HG02571 (cell line): ENCODE data around the gene TSPAN3.

Source experiments
- ATAC-seq: cut with Tn5 transposase; IDR thresholded peaks from one replicate; pipeline ENCODE4 v1.9.1; 2021; ENCODE audit warnings: mild to moderate bottlenecking, moderate library complexity; ENCODE audit not compliant: unreplicated experiment

The TSPAN3 gene

DNA sequence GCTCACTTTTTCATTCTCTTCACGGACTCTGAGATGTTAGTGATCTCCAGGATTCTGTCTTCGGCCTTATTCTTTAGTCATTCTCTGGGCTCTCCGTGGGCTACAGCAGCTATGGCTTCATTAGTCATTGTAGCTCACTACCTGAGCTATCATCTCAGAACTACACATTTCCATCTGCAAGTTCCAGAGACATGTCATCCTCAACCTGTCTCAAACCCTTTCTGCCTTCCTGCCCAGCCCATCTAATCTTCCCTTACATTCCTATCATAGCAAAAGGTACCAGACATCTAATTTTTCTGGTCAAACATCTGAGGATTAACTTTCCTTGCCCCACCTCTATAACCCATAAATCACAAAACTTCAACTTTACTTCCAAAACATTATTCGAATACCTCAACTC is 13.2 kb downstream of the TSPAN3 start:
- no peak for ATAC-seq

DNA sequence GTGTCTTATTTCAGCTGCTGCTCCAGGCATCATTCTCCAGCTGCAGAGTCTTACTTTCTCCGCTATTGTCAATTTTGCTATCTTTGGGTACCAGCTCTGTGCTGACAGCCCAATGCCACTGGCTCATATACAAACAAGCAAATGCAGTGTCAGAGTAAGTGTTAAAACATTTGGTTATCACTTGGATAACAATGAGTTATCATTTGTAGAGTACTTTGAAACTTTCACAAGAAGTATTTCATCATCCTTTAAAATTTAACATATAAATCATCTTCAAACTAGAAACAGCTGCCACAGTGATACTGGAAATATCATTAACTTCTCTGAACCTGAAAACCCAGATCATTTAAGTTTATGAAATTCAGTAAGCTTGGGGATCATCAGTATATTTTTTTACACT is 13.8 kb downstream of the TSPAN3 start:
- no peak for ATAC-seq

DNA sequence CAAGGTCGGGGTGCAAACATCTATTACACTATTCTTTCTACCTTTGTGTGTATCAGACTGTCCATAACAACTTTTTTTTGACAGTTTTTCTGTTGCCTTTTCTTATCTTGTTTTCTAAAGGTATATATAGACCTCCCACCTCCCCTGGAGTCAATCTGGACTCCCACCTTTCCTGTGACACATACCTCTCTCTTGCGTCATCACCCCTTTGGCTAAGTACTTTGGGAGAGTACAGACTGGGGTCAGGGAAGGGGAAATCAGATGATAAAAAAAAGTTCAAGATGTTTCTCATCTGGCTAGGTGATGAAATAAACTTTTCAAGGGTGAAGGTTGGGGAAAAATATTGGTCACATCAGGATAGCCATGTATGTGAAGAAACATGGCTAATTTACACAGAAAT is 17.2 kb downstream of the TSPAN3 start:
- ATAC-seq = no peak

DNA sequence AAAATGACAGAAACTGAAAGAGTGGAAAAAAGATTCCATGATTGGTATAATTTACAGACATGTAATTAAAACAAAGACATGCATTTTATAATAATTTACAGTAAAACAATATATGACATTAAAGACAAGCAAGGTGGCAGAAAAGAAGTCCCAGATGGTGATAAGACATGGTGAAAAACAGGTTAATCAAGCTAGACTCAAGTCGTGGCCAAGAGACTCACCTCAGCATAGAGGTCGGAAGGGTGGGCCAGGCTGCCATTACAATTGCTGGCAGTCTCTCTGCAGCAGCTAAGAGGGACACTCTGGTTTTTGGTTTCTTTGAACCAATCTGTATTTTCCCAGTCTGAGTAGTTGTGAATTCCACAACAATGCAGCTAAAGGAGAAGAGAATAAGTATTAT is 18.4 kb downstream of the TSPAN3 start:
- no peak for ATAC-seq

DNA sequence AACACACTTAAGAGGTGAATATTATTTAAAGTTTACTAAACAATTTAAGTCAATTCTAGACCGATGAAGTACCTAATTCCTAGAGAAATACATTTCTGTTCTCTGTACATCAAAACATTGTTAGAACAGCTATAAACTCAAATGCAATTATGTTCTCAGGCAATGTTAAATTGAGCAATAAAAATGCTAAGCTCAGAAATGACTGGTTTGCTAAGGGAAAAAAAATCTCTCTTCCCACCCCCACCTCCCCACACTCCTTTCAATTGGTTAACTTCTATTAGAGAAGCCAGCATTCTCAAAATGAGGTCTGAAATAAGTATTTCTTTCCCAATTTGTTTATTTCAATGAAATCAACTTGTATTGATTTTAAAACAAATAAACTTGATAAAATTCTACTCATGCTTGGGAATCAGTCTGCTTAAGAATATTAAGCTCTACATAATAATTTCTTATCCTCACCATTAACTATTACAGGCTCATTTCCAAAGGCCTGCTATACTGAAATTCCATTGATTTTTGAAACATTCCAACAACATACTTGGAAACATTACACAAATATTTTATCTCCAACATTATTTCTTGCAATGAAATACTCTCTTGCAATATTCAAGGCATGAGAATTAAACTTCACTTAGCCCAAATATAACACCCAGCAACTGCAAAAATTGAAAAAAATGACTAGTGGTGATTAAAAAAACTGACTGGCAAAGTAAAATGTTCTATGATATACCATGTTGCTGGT is 22.6 kb downstream of the TSPAN3 start:
- ATAC-seq = no peak

DNA sequence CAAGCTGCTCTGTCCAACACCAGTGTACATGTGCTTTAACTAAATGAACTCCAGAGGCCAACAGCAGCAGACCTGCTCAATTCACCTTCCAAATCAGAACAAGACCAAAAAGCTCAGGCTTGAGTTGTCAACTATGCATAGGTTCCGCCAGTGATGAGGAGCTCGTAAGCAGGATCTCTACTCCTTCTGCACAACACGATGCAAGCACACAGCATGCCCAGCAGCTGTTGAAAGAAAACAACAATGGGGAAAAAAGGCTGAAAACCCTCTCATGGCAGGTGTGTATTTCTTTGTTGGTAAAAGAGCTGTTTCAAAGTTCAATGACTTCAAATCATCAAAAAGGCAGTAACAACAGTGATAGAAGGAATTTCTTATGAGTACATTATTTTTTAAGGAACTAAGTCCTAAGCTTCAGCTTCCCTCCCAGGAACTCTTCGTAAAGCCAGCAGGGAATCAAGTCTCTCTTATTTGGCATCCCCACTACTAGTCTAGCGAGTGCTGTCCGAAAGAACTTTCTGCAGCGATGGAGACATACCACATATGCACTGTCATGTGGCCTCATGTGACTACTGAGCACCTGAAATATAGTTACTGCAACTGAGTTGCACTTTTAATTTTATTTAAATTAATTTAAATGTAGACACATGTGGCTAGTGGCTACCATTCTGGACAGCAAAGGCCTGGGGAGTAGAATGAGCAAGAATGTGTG is 24.1 kb downstream of the TSPAN3 start:
- no peak for ATAC-seq

DNA sequence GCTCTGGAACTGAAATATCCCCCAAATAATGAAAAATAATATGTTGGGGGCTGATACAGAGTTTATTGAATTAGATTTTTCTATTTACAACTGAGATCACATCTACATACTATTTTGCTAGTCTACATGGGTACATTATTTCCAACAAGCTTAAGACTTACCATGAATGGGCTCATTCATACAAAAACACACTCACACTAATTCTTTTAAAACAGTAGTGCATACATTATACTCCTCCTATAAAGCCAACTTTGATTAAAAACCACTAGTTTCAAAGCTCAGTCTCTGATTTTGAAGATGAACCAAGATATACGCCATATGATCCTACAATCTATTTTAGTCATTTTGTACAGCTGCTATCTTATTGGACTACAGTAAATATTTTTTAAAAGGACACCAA is 24.9 kb downstream of the TSPAN3 start:
- no peak for ATAC-seq

DNA sequence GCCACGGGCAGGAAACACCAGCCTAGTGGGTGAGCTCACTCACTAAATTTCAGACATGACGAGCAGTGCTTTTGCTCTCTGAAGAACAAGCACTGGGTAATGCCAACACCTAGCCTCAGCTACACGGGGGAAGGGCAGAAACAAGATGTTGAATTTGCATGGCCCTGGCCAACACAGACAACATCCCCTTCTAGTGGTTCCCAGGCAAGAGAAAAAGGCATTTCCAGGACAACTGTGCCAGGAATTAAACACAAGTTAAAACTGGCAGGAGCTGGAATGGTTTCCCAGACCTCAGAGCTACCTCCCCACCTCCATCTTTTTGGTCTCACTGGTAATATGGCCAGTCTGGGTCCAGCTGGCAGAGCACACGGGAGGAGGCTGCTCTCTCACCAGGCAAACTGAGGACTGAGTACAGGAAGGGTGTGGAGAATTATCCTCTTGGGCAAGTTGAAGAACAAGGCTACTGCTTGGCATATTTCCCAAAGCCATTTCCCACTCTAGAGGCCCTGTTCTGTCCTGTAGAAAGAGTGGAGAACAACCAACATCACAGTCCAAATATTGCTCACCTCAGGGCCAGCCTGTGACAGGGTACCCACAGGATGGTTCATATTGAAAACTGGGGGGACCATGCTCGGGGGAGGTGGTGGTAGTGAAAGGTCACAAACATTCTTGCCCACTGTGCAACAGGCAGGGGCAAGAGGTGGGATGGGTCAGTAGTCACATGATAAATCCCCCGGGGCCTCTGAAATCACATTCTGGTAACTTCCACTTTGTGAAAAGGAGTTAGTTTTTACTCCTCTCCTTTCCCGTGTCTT is 26.5 kb downstream of the TSPAN3 start:
- no peak for ATAC-seq

DNA sequence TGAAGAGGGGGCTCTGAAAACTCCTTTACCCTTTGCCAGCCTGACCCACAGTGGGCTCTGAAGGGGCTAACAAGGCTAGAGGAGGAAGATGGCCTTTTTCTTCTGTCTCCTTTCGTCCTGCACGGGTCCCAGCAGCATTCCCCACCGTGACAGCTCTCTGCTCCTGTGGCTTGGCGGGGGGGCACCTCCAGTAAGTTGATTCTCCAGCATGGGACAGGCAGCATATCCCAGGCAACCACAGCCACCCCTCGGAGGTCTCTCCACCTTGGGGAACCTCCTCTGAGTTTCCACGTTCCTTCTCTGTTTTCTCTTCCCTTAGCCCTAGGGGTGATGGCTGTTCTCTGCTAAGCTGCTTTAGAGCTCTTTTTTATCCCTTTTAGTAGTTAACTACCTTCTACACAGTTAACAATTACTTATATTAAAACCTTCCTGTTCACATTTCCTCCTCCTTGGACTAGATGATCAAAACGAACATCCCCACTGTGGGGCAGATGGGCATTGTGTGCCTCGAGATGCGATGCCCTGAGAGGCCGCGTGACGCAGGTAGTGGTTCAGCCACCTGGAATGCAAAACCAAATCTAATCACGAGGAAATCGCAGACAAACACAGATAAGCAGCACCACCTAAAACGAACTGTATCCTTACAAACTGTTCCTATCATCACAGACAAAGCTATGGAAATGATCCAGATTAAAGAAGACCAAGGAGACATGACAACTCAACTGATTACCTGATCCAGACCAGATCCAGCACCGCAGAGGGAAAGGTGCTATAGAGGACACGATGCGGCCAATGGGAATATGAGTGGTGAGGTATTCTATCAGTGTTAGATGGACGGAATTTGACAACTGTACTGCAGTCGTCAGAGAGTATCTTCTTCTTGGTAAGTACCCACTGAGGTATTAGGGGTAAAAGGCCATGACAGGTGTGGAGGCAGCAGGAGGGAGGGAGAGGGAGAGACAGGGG is 27.7 kb downstream of the TSPAN3 start:
- ATAC-seq = no peak

DNA sequence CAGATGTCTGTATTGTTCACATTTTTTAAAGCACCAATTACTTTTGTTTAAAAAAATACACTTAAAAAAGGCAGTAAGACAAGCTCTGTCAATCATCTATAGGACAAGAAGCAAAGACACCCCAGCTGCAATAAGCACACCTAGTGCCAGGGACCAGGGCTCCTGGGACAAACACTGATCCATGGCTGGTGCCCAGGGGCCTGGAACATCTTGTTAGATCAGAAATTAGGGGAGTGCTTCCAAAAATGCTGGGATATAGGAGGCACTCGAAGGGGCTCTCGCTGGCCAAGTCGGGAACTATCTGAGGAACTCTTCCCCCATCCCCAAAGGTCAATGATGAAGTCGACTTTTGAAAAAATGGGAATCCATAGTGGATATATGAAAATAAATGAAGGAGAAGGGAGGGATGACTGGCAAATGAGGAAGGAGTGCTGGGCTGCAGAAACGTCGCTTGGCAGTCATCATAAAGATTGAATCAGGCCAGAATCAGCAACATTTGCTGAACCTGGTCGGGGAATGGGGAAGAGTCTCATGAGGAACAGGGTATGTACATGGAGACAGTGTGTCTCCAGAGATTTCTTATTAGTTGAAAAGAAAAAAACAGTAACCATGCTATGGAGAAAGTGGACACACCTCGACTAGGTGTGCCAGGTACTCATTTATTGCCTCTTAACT is 28.5 kb downstream of the TSPAN3 start:
- ATAC-seq = no peak

DNA sequence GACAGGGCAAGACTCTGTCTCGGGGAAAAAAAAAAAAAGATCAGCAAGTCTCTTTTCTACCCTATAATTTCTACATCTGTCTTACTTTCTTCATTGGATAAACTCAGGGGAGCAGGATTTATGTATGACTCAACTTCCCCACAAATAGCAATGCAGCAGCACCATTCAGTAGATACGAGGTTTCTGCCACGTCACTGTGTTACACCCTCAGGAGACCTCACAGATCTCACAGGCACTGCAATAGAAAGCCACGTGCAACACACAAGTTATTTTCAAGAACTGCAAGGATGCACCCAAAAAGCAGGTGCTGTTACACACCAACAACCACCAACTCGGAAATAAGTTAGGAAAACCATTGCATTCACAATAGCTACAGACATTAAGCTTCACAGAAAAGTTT is 30.2 kb downstream of the TSPAN3 start:
- ATAC-seq = no peak

DNA sequence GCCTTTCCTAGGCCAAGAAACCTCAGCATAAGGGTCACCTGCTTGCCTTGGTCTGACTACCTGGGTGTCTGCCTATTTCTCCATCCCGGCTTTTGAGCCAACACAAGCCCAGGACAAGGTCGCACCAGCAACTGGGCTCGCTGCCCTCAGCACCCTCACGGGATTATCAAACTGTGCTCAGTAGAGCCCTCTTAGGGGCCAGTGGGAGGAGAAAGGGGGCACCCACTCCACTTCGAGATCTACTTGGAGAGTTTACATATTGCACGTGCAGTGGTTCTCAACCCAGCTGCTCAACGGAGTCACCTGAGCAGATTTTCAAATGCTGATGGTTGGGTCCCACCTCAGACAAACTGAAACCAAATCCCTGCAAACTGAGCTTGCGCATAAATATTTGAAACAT is 31.1 kb downstream of the TSPAN3 start:
- no peak for ATAC-seq

DNA sequence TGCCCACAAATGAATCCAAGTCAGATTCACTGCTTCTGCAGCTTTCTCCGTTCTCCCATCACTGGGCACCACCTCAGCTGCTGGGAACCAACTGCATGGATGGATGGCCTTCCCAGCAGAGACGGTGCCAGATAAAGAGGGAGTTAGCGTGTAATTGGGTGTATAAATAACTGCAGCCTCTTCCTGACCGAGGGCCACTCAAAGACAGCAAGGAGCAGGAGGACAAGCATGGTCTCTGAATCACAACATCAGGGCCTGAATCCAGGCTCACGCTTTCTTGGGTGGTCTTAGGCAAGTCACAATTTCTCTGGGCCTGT is 31.7 kb downstream of the TSPAN3 start:
- no peak for ATAC-seq

DNA sequence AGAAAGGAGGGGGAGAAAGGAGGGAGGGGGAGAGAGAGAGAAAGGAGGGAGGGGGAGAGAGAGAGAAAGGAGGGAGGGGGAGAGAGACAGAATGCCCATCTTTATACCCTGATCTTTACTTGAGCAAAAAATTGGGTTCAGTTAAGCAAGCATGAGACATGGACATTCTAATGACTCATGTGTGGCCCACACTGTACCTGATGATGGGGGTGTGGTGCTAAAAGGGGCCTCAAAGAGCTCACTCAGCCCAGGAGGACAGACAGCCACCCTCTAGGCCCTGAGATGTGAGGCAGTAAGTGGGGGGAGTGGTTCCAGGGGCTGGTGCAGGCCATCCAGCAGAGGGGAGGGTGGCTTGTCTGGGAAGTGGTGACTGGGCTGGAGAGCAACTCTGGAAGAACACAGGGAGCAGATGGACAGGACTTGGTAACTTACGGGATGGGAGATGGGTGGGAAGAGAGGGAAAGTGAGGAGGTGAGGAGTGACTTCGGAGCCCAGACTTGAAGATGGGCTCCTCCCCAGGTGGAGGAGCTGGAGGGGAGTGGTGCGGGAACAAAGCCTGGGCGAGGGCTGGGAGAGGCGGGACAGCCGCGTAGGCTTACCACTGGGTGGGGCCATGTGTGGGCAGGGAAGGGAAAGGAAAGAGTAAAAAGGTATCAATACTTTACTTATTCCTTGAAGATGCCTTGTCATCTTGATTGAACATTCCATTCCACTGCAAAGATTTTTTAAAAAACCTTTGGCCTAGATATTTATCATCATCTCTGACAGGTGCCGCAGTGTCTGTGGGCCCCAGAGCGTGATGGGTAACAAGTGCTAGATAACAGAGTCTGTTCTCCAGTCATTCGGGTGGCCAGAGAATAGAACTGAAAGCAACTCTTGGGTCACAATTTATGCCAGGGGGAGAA is 32.3 kb downstream of the TSPAN3 start:
- ATAC-seq = no peak

DNA sequence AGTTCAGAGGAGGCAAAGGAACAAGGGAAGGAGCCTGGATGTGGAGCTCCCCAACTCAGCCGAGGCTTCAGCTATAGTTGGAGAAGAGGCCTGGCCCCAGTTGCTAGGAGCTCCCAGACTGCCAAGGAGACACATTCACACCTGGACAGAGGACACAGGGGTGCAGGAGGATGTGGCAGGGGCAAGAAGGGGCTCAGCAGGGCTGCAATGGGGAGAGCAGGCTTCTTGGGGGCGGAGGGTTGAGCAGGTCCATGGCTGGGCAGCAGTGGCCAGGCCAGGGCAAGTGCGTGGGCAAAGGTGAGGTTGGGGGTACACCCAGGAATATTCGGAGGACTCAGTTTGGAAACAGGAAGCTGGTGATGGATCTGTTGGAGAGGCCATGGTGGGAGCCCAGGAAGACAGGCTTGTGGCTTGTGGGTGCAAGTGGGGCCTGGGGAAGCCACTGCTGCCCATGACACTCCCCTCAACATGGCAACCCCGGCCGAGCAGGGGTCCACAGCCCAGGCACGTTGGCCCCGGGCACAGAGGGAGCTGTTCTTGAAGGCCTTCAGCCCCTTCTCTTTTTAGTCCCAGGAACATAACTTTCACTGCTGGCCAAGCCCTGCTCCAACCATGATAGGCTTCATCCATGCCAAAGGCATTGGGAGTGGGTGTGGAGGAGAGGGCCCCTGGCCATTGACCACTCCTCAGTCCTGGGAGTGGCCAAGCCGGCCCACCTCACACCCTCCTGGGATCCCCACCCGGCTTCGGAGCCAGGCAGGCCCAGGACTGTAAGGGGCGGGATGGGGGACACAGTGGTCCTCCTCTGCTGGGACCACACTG is 33.3 kb downstream of the TSPAN3 start:
- no peak for ATAC-seq

DNA sequence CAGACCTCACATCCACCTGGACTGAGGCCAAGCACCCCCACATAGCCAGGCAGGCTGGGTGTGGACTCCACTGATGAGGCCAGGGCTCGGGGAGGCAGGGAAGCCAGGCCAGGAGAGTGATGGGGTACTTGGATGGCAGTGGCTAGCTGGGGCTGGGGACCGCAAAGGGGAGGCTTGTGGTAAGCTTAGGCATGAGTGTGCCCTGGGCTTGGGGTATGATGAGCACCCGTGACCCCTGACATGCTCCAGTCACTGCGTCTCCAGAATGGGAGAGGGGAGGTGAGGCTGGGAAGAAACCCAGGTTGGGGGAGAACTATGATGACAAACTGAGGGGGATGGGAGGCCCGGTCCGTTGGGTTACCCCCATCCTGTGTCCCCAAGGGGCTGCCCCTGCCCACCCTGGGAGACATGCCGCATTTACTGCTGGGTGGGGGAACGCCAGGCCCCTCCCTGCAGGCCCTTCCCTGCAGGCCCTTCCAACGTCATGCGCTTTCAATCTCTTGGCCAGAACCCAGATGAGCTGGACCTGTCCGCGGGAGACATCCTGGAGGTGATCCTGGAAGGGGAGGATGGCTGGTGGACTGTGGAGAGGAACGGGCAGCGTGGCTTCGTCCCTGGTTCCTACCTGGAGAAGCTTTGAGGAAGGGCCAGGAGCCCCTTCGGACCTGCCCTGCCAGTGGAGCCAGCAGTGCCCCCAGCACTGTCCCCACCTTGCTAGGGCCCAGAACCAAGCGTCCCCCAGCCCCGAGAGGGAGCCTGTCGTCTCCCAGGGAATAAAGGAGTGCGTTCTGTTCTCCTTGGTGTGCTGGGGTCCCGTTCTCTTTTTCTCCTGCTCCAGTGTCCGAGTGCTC is 34.1 kb downstream of the TSPAN3 start:
- no peak for ATAC-seq

DNA sequence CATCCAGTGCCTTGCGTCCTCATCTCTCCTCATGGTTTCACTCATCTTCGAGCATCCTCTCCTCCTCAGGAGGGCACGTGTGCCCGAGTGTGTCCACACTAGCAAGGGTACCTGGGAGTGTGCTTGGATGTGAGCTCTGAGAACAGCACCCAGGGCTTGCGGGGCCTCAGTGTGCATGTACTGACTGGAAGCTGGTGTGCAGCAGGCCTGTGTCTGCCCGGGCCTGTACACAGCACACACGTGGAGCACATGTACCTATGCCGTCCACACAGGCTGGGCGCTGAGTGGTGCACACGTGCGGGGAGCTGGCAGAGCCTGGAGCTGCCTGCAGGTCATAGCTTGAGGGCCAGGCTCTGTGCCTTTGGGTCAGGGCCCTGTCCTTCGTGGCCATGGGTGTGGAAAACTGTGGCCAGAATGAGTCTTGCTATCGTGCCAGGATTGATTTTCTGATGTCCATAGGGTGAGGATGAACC is 34.9 kb downstream of the TSPAN3 start:
- ATAC-seq = no peak
